SU-DHL-6 (cell line): Measurements from ENCODE around the gene PDGFD.

Source experiments
- EZH2phosphoT487 ChIP-seq: fragments of 200-600 bp; sonication (generic), shearing (Covaris generic); conservative IDR thresholded peaks from 2 replicates; pipeline ENCODE4 v1.6.1; 2018; ENCODE audit warnings: mild to moderate bottlenecking, antibody characterized with exemption, low read length, moderate library complexity, mixed read lengths
- TF ChIP-seq, protein P1 (sequence below): fragments of 200-600 bp; sonication (generic); IDR thresholded peaks from one replicate; pipeline ENCODE4 v1.5.1; 2017; ENCODE audit warnings: antibody characterized with exemption, mild to moderate bottlenecking, low read length, moderate library complexity; ENCODE audit not compliant: insufficient read depth, poor library complexity, severe bottlenecking

DNA sequence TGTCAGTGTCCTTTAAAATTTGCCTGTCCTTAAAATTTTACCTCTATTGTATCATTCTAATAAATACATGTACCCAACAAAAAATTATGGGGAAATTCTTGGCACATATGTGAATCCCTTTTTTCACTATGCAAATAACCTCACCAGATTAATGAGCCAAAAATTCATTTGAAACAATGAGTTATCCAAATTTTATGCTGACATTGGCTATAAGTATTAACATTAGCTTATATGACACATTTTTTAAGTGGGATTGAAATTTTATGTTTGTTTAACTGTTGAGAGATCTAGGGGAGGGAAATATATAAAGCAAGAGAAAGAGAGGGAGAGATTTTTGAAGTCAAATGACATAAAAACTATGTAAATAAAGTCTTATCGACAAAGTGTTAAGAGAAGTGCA is 11.8 kb upstream of the PDGFD start:
- TF ChIP-seq, protein P1, sequence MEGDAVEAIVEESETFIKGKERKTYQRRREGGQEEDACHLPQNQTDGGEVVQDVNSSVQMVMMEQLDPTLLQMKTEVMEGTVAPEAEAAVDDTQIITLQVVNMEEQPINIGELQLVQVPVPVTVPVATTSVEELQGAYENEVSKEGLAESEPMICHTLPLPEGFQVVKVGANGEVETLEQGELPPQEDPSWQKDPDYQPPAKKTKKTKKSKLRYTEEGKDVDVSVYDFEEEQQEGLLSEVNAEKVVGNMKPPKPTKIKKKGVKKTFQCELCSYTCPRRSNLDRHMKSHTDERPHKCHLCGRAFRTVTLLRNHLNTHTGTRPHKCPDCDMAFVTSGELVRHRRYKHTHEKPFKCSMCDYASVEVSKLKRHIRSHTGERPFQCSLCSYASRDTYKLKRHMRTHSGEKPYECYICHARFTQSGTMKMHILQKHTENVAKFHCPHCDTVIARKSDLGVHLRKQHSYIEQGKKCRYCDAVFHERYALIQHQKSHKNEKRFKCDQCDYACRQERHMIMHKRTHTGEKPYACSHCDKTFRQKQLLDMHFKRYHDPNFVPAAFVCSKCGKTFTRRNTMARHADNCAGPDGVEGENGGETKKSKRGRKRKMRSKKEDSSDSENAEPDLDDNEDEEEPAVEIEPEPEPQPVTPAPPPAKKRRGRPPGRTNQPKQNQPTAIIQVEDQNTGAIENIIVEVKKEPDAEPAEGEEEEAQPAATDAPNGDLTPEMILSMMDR: no peak
- no peak for TF ChIP-seq EZH2phosphoT487
